ACHN (cell line): Measurements from ENCODE around the gene RCOR1.

Experiments
- DNase-seq: peaks from one replicate; pipeline ENCODE4 v3.0.0-alpha.2; 2015
- in situ Hi-C: cut with HindIII; loops from 2 replicates; pipeline ENCODE4 v1.10.0; 2017; ENCODE audit warnings: low sequenced_read_pairs, low pct_ligation_motif_present, low pct_unique_long_range_greater_than_20kb

Gene RCOR1

DNA sequence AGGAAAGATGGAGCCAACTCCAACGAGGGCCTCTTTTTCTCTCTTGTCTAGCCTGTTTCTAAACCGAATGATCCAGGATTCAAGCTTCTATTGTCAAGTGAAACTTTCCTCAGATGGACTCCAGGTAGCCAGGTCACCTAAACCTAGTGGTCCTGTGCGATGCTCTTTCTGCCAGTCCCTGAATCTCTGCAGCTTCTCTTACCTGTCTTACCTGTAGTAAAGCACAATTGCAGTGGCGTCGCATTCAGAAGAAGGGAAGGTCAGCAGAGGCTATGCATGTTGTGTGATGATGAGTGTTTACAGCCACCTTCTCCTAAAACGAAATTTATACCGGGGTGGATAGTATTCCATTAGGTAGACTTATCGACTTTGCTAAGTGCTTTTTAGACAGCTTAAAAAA lies 137.4 kb downstream of the RCOR1 start:
- in situ Hi-C loops, result no loop called here
- no peak for DNase-seq

DNA sequence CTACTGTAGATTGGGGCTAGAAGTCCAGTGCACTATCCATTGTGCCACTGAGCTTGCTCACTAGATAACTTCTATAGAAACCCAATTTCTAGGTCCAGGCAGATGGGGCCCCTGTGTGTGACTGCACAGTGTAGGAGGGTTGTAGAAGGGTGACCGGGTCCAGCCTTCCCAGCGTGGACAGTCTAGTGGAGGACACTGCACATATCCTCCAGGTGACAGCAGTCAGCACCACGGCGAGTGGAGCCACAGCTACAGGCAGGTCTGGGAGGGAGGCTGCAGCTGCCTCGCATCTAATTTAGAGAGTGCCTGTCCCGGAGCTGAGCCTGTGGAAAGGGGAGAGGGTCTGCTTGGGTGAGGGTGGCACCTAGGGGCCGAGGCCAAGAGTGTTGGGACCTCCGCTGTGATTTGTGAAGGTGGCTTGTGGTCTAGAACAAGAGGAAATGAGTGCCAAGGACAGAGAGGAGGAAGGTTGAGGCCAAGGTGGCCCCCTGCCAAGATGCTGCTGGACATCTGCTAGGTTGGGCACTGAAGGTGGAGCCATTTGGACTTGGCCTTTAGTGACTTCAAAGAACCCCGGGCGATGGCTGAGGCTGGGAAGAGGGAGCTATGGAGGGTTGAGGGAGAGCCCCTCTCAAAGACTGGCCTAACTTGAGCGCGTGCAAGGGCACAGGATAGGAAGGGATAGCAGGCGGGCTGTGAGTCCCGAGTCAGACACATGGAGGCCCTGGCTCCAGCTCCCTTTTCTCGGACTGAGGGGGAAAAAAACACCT lies 138.8 kb downstream of the RCOR1 start:
- no peak for DNase-seq
- in situ Hi-C loops, result no loop called here

GRCh38 chr14:102731871-102732800 lies 139.7 kb downstream of the RCOR1 start:
- in situ Hi-C loops, result no loop called here
- DNase-seq, result no peak

DNA sequence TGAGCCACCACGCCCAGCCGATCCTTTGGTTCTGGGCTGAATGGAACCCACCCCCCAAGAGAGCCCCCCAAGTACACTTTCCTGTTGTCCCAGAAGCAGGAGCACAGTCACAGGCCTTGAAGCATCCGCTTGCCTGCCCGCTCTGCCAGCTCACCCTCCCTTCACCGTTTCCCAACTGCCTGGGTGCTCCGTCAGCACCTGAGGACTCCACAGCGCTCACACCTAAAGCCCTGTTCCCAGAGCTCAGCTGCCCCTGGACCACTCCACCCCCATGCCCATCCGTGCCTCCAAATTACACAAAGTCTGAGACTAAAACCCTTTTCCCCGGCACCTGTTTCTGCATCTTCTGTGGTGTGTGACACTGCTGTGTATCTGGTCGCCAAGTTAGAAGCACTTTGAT lies 140.5 kb downstream of the RCOR1 start:
- DNase-seq, result no peak
- in situ Hi-C loops, result no loop called here

DNA sequence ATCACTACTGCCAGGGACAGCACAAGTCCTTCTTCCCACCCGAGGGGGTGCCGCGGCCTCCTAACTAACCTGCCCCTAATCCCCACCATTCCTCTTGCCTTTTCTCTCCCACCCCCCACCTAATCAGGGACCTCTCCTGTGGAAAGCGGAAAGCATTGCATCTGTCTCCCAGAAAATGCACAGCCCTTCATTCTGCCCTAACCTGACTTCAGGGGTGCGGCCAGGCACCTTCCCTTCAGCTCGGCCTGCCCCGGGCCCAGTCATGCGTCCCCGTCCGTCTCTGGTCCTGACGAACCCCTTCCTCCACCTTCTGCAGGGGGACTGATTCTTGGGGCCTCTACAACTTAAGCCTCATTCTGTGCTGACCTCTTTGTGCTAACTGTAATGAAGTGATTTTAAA lies 140.9 kb downstream of the RCOR1 start:
- in situ Hi-C loops, result no loop called here
- DNase-seq, result no peak

GRCh38 chr14:102734436-102734835 lies 142.0 kb downstream of the RCOR1 start:
- no peak for DNase-seq
- in situ Hi-C loops, result no loop called here

GRCh38 chr14:102736956-102737355 lies 144.5 kb downstream of the RCOR1 start:
- in situ Hi-C loops, result no loop called here
- DNase-seq, result no peak

DNA sequence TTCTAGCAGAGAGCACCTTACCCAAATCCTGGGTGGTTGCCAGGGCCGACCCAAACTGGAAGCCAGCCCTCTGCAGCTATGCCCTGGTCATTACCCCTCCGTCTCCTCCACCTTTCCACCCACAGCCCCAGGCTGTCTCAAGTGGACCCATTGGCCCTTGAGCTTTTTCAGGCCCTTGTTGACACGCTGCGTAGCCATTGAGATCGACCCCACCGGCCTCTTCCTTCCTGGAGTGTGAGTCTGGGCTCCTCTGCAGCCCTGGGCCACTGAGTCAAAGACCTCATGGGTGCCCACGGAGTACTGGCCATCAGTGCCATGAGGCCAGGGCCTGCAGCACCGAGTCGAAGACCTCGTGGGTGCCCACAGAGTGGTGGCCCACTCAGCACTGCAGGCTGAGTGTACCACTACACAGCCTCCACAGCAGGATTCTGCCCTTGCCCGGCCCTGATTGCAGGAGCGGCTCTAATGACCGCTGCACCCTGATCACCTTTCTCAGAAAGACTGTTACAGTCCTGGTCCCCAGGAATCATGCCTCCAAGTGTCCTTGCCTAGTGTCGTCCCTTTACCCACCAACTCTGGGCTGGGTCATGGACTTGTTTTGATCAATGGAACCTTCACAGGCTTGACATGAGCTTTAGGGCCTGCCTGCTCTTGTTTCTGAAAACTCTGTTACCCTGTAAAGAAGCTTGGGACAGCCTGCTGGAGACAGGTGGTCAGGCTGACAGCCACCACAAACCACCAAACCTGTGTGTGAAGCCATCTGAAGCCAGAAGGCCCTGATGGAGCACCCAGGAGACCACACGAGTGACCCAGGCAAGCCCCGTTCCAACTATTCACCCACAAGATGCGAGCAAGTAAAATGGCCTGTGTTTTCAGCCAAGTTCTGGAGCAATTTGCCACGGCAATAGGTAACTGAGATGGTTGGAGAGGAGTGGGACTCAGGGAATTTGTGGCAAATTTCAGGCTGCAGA lies 145.2 kb downstream of the RCOR1 start:
- DNase-seq, result no peak
- in situ Hi-C loops, result no loop called here

GRCh38 chr14:102738373-102739189 lies 146.1 kb downstream of the RCOR1 start:
- DNase-seq, result no peak
- in situ Hi-C loops, result no loop called here

- no peak for DNase-seq
- in situ Hi-C loops, result no loop called here
These were observed 146.7 kb downstream of the RCOR1 start for GRCh38 chr14:102739190-102739469.

DNA sequence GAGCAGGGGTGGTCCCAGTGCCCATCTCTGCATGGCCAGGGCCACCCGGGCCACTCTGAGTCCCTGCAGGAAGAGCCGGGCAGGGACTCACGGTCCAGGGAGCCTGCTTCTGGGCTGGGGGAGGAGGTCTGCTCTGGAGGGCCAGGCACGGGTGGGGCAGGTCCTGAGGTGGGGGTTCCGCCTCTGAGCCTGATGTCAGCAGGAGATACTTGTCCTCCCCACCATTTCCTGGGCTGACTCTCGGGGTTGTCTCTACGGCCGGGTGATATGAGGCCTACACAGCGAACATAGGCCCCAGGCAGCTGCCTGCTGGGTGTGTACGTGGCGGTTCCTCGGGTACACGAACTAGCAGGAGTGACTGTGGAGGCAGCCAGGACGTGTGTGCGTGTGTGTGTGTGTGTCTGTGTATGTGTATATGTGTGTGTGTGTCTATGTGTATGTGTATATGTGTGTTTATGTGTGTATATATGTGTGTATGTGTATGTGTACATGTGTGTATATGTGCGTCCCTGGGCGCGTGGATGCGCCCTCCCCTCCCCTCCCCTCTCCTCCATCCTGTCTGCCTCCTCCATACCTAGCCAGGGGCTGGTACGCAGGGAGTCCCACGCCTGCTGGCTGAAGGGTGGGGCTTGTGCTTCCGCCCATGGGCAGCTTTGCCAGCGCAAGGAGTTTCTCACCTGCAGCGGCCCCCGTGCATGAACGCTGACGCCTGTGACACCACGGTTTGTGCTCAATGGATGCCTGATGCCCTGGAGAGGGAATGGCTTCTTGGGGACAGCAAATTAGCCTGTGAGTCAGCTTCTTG lies 154.4 kb downstream of the RCOR1 start:
- DNase-seq, result no peak
- in situ Hi-C loops, result no loop called here

- DNase-seq, result no peak
- in situ Hi-C loops, result no loop called here
These were observed 156.4 kb downstream of the RCOR1 start for GRCh38 chr14:102748806-102749205.

DNA sequence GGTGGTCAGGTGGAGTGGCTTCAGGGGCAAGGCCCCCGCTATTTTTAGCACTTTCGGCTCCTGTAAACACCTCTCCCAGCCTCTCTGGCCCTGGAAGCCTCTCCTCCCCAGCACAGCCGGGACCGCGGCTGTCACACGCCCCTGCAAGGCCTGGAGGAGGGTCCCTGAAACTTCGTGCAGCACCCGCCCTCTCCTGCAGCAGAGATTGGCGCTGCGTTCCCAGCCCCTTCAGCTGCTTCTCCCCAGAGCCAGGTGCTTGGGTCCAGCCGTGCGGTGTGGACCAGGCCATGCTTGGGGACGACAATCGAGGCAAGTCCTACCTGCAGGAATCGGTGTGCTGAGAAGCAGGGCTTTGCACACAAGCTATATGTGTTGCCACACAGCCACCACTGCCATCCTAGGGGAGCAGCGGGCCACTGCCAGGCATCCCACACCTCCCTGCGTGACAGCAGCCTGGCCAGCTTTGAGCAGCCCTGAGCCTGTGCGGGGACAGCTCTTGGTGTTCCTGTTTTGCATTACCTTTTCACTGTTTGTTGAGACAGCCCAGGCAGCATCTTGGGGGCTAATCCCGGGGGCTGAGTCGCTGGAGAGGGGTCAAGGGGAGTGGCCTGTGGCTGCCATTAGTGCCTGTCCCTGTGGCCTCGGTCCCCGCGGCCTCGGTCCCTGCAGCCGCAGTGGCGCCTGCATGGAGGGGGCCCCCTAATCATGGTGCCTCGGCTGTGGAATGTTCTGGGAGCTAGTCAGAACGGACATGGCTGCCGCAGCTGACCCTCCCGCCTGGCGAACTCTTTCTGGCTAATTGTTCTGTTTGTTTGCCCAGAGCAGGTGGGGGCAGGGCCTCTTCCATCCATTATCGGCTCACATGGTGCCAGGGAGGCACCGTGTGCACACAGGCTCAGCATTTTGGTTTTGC lies 157.2 kb downstream of the RCOR1 start:
- DNase-seq, result no peak
- in situ Hi-C loops, result no loop called here

DNA sequence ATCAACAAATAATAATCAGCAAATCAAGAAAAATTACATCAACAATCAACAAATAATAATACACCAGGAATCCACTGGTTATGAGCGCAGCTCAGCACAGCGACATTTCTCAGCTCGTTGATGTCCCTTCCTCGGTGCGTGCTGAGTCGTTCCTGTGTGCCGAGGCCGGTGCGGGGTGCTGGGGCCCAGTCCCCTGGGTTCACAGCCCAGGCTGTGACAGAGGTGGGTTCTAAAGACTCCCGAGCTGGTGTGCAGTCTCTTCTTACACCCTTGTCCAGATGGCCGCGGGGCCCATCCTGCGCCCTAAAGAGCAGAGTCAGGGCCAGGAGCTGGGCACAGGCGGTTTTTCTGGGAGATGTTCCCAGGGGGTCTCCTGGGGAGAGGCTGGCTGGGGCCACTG lies 157.9 kb downstream of the RCOR1 start:
- in situ Hi-C loops, result no loop called here

GRCh38 chr14:102751088-102751487 lies 158.6 kb downstream of the RCOR1 start:
- DNase-seq, result no peak
- in situ Hi-C loops, result no loop called here

More for the DNA sequence above, 157.9 kb downstream of the RCOR1 start:
- no peak for DNase-seq

DNA sequence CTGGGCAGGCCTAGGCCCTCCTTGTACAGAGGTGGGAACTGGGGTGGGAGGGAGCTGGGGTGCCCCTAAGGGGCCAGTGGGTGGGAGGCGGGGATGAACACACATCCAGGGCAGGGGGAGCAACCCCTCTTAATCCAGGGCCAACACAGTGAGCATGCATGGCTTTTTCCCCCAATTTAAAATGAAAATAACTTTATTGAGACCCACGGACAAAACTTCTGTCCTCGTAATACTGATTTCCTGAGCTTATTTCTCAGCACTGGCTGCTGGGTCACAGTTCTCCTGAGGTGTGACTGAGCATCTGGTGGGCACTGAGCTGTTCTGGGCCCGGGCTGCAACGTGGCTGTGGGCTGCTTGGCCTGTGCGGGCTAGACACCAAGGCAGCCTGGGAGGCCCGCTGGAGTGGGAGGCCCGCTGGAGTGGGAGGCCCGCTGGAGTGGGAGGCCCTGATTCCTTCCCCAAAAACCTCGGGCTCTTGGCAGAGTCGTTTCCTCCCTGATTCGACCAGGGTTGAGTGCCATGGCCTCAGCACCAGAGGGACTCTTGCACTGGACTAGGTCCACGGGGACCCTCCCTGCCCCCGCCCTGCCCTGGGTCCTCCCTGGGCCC lies 159.9 kb downstream of the RCOR1 start:
- in situ Hi-C loops, result no loop called here
- no peak for DNase-seq
